SKM-1 treated with dmso at 0.1 percent for 144 hours (cell line): ENCODE measurements around the gene SLC38A3.

Source experiments
- DNase-seq: peaks from one replicate; lab custom pipeline; 2025; ENCODE audit not compliant: unreplicated experiment; lab: John Stamatoyannopoulos, UW

Gene SLC38A3

DNA sequence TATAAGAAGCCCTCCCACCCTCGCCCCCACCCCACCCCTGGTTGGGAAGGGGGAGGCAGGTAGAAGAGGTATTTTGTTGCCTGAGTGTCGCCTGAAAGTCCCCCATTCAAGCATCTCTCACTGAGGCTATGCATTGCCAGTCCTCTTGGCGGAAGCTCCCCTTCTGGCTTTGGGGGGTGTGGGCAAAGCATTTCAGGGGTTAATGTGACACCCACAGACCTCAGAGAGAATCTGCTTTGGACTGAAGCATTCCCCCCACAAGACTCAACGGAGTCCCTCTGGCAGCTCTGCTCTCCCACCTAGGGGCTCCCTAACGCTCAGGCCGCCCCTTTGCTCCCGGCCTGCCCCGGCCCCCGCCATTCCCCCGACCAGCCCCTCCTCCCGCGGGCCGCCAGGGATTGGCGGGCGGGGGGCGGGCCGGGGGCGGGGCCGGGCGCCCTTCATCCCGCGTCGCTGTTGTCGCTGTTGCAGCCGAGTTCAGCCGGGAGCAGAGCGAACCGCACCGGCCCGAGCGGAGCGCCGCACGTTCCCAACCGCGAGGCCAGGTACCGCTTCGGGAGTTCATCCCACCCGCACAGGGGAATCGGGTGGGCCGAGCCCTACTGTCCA is at the start of gene SLC38A3:
Gene SLC38A3, plus strand, starts transcription at position 468 of the 609 bp plus-strand sequence. CDS start 8,929 bp downstream, outside the sequence.
- DNase-seq = no peak

DNA sequence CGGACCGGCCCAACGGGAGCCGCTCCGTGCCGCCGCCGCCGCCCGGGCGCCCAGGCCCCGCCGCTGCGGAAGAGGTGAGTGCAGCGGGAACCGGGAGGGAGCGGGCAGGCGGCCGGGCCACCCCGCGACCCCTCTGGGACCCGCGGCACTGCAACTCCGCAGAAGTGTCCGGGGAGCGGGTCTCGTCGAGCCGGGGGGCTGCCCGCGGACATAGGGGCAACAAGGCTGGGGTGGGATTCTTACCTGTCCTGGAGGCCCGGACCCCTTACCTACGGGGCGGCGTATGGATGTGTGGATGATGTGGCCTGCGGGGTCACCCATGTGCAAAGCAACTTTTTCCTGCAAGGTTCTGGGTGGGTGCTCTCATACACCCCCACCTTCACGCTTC is 49.6 kb upstream of the SLC38A3 start:
- no peak for DNase-seq

DNA sequence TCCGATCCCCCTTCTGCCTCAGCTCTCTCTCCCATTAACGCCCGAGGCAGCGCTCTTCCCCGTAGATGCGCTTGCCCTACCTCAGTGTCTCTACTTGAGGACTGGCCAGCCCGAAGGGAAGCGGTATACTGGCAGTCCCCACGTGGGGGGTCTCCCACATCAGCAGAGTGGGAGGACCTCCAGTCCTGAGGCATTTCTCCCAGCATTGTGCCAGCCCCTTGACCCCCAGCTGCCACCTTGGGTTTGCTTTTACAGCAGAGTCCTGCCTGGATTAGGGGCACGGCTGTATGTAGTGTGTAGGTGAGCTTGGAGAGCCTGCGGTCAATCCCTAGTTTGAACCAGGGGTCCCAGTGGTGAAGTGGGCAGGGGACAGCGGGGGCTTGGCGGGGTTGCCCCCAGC is 49.2 kb upstream of the SLC38A3 start:
- no peak for DNase-seq

DNA sequence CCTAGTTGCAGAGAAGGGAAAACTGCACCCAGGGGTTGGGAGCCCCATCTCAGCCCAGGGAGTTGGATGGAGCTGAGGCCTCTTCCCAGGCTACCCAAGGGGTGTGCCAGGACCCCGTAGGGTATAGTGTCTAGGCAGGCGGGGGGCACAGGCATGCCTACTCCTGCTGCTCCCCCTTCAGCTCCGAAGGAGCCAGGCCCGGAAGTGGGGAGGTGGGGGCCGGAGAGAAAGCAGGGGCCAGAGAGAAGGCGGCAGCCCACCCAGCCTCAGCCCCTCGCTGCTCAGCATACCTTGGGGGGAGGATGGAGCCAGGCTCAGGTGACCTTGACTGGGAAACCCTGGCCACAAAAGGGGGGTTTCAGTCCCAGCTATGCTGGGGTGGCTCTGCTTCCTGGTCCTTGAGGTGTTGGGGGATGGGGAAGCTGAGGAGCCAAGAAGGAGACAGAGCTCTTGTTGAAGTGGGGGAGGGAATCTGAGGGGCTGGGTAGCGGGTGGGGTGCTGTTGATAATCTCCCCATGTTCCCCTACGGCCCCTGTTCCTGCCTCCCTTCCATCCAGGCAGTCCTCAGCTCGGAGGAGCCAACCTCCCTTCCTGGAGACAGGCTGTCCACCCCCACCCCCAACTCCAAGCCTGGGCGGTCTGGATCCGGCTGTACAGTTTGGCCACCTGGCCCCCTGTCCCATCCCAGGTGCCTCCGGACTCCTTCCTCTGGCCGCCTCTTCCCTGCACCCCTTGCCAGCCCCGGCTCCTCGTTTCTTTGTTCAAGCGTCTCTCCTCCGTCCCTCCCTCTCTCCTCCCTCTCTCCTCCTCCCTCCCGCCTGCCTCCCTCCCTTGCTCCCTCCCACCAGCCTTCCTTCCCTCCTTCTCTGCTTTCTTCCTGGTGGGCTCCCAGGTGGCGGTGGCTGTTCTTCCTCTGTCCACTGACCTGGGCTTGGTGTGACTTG is 48.2 kb upstream of the SLC38A3 start:
- DNase-seq = no peak

DNA sequence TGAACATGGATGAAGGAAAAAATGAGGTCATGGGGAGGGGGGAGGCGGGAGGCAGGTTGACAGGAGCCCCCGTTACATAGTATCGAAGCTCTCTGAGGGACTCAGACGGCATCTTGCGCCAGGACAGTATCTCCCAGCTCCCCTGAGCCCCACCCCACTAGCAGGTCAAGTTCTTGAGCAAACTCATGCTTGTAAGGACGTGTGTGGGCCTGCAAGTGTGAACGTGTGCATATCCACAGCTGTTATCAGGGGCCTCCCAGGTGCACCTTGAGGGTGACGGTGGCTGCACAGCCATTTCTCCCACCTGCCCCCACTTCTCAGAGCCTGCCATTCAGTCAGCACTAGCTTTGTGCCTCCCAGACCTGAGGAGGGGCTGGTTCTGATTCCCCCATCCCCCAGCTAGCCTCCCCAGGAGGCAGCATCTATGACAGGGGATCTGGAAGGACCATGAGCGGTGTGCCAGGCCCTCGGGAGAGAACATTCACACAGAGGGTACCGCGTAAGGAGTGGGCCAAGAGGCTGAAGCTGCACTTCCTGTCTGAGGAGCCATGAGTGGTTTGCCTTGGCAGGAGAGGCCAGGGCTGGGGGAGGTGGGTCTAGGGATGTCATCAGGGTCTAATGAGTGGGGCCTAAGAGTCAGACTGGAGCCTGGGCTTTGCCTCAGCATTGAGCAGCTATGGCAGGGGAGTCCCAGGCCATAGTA is 47.1 kb upstream of the SLC38A3 start:
- no peak for DNase-seq

DNA sequence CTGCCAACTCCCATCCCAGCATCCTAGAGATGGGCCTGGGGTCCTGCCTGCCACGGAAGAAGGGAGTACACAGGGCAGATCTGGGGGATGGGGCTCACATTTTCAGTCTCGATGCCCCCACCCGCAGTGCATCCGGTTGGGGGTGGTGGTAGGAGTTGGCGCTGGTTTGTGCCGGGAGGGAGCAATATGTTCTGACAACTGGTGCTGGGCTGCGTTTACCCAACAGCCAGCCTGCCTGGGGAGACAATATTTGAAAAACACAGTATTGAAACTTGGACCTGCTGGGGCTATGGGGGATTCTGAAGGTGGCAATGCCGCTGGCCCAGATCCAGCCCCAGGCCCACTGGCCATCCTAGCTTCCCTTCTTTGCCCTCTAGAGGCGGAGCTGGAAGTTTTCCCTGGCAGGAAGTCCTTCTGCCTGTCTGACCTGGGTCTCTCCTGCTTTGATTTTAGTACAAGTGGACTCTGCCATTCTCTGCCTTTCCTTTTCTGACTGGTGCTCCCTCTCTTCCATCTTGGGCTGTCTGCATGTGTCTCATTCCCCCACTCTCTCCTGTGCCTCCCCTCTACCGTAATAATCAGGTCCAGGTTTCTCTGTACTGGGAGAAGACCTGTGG is 46.4 kb upstream of the SLC38A3 start:
- no peak for DNase-seq

DNA sequence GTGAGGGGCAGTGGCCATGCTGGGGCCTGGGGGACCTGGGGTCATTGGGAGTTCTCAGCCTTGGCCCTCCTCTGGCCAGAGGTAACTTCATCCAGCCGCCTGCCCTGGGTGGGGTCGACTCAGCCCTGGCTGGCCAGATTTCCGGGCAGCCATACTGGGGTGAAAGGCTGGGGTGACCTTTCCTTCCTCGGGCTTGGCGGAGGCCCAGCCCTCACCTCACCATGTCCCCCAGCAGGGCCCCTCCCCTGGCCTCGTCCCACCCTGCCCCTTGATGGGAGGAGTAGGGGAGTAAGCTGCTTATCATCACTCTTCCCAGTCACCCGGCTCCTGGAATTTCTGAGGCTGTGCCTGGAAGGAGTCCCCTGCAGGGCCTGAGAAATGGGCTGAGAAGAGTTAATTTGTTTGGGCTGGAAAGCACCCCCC is 44.5 kb upstream of the SLC38A3 start:
- DNase-seq = no peak

DNA sequence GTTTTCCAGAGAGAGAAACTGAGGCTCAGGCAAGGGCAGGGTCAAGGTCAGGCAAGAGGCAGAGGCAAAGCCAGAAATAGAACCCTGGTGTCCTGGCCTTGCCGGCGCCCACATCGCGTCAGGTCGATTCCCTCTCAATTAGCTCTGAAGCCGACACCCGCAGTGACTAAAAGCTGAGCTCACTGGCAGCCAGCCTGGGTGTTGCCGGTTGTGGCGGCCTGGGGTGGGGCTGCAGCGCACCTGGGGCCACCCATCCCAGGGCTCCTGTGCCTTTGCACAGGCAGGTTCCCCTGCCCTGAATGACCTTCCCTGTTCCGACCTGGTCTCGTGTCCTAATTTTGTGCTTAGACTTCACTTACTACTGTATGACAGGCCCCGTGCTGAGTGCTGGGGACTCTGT is 43.8 kb upstream of the SLC38A3 start:
- DNase-seq = no peak

DNA sequence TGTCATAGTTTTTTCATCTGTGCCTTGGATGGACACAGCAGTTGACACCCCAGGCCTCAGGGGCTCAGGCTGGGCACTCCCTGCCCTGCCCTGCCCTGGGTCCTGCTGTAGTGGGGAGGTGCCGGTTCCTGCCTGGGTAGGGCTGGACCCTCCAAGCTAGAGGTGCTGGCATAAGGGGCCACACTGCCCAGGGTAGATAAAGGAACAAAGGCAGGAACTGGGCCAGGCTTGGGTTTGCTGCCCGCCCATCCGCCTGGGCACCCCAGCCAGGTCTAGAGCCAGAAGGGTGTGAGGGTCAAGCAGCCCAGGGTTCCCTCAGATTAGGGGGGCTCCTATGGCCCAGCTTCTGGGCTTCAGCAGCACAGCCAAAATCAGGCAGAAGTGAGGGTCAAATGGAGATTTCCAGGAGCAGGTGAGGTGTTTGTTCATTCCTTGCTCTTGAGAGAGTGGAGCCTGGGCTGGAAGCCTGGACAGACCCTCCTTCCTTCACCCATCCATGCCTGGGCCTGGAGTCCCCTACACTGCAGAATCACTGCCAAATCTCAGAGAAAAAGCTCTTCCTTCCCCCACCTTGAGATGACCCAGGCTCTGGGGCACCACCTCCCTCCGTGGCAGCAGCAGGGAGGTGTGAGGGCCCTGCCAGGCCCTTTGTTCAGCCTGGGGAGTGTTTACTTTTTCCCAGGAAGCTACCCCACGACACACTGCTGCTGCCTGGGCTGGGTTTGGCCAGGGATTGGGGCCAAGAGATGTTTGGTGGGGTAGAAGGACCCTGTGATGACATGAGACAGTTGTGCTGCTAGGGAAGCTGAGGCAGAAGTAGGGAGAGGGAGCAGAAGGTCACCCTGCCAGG is 42.8 kb upstream of the SLC38A3 start:
- DNase-seq = no peak

DNA sequence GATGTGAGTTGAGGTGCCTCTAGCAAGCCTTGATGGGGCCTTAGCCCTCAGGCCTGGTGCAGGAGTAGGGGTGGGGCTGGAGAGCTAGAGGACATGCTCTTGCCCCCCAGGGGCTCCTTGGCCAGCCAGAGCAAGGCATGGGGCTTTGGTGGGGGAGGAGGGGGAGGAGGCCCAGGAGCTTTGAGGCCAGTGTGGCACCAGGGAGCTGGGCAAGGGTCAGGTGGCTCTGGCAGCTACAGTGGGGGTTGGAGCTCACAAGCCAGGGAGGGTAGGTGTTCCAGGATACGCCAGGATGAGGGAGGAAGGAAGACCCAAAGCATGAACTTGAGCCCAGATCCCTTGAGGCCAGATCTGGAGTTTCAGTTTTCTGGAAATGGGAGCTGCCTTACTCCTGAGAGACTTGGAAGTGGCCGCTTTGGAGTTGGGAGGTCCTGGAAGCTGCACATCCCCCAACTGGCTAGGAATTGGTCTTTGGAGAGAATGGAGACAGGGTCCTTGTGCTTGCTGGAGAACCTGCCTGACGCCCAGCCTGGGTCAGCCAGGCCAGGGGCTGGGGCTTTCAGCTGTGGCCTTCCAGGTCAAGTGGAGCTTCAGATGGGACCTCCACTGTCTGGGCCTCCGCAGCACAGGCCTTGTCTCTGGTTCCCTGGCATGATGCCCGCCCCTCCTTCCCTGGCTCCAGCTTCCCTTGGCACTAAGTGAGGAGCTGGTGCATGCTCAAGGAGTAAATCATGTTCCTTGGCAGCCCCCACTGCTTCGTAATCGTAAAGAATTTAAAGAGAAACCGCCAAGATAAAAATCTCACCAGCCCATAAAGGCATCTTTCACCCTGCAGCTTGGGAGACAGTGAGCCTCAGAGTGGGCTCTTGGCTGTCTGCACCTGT is 41.3 kb upstream of the SLC38A3 start:
- DNase-seq = no peak

DNA sequence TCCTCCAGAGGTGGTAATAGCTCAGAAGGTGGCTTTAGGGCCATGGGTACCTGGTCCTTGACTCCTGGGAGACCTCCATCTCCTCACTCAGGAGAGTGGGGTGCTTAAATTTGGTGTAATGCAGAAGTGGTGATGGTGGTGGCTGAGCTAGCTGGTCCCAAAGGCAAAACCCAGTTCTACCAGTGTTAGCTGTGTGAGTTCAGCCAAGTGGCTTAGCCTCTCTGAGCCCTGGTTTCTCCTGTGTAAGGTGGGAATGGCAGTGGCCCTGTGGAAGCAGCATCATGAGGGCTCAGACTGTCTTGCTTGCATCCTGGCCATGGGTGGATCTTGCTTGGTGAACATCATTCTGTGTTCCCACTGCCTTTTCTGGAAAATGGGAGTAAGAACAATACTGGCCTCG is 40.6 kb upstream of the SLC38A3 start:
- DNase-seq = no peak

DNA sequence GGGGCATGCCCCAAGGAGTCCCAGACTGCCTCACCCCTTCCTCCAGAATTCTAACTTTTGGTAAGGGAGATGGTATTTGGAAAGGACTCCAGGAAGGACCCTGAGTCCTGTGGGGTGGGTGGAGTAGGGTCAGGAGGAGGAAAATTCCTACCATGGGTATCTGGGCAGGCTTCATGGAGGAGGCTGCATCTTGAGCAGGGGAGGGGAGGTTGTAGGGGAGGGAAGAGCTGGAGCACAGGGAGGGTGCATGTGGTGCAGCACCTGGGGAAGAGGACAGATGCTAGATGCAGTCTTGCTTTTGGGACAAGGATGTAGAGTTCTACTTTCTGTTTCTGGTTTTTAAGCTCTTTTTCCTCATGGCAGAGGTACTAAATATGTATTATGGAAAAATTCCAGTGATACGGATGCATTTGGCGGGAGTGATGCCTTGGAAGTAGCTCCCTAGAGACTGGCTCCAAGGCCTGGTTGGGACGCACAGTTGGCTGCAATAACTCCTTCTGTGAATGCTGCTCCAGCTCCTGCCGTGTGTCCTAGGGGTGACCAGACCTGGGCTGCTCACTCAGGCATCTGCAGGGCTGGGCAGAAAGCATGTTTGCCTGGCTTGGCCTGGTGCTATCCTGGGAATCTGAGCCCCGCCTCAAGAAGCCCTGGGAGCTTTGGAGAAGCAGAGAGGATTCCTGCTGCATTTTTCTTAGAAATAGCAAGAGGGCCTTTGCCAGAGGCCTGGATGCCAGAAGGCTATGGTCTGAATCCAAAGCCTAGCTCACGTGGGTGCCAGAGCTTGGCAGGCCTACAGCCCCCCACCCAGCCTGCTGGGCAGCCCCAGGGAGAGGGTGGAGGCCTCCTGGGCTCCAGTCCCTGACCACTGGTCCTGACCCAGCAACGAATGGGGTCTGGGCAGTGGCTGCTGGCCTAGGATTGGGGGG is 39.8 kb upstream of the SLC38A3 start:
- DNase-seq = no peak

DNA sequence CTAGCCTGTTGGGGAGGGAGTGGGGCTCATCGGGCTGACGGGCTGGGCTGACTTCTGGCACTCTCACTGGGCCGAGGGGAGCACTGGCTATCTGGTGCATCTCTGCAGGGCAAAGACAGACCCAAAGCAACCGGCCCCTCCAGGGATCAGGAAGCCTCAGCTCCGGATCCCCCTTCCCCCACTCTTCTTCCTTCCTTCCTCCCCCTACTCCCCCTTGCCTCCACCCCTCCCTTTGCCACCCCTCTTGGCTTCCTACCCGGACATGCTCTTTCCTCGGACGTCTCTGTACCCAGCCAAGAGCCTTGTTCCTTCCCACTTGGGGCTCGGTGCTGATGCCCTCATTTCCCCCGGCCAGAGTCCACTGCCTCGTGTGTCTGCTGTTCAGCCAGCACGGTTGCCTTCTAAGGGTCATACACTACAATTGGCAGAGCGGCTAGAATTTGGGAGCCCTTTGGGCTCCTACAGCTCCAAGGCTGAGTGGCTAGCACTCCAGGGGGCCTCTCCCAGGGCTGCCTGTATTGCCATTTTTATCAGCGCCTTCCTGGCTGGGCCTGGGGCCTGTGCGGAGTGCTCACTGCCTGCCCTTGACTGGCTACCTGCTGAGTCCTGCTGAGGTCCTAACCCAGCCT is 39.0 kb upstream of the SLC38A3 start:
- DNase-seq = no peak

DNA sequence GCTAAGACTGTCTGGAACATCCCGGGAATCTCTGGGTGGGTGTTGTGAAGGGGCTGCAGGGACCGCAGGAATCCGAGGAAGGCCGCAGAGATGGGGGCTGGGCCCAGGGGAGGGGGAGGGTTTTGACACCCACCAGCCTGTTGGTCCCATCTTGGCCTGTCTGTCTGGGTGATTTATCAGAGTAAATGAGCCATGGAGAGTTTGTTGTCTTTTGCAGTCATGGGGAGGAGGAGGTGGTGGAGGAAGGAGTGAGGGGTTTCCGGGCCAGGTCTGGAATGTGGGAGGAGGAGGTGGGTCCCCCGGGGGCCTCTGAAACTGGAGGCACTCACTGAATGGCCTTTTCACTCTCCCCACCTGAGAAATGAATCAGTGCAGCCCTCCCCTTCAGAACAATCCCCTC is 38.5 kb upstream of the SLC38A3 start:
- no peak for DNase-seq

DNA sequence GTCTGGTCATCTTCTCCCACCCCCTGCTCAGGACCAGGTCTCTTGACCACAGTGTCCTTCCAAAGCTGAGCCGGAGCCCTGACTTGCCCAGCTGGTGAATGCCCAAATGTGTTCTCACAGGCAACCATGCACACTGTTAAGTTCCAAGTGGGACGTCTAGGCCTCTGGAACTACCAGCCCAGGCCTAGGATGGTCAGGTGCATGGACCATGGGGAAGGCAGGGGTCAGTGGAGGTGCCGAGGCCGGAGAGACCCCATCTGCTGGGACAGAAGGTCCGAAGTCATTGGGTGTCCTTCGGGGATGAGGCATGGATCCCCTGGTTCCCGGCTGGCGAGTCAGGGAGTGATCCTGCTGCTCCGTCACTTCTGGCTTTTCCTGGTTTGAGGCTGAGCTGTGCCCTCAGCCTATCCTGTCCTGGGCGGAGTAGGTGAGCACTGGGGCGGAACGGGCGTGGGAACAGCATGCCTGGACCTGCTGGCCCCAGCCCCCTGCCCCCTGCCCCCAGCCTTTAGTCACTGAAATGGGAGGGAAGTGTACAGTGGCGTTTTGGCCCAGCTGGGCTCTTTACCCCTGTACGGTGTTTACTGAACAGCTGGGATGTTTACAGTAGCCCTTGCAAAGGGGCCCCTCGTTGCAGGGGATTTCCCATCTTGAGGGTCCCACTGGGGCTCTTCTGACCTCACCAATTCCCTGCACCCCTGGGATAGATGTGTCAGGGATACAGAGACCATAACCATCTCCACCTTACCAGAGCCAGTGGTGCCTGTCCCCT is 37.8 kb upstream of the SLC38A3 start:
- no peak for DNase-seq

DNA sequence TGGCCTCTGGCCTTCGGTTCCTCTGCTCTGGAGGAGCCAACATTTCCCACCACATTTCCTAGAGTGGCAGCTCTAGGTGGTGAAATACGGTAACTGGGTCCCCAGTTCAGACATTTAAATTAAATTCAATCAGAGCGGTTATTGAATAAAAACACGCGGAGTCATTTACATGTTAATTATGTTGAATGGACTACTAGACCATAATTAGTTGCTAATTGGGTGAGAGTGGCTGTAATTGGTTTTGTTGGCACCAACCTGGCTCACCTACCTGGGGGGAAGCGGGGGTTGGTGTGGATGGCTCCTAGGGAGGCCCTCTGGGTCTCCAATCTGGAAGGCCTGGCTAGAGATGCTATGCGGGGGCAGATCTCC is 37.2 kb upstream of the SLC38A3 start:
- no peak for DNase-seq

DNA sequence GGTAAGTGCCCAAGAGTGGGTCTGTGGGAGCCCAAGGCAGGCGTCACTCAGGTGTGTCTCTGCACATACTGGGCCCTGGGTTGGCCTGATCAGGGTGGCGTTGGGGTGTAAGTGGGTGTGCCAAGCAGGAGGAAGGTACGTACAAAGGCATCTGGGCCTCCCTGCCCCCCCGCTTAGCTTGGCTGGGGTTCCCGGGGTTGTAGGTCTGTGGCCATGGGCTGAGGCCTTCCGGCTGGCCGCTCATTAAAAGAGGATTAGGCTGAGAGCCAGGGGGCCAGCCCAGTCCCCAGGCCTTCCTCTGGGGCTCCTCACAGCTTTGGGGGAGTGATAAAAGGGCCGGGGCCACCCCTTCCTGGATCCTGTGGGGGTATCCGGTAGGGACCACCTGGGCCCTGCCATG is 36.7 kb upstream of the SLC38A3 start:
- DNase-seq = no peak
